Natural killer cell treated with Interleukin-12 subunit alpha and Interleukin-12 subunit beta and Interleukin-15 and Interleukin-18, amount 100 ng/mL, for 72 hours (primary cell): Measurements from ENCODE around the gene NRAS. TPM values are rescaled to one million over a fixed set of nuclear protein-coding genes. Genes with fewer than 3 reads are reported as not detected.

ENCODE experiments used
- total RNA-seq, 2 donors: library from RNA; stranded (reverse); gene quantifications; one replicate each; pipeline ENCODE4 v1.2.3, GENCODE V29; 2022

The NRAS gene
- total RNA-seq, 2 donors from 2014 or later: 51.9 to 63.2 TPM

Other genes starting within 250 kb of the NRAS start
- 10 to 100 TPM; 48.1 to 55.7 TPM for gene TRIM33, start 205.6 kb downstream of the NRAS start, total RNA-seq
- gene BCAS2, start 135.2 kb downstream of the NRAS start, total RNA-seq: 10 to 100 TPM; 34.7 to 44.2 TPM
- gene DENND2C, start 46.7 kb downstream of the NRAS start, total RNA-seq: 1 to 10 TPM in 1 of 2 donors, under 1 TPM in 1; 0.81 to 1.2 TPM
- gene AMPD1, start 21.2 kb downstream of the NRAS start, total RNA-seq: not detected
- gene CSDE1, start 41.2 kb upstream of the NRAS start, total RNA-seq: 100 to 1,000 TPM; 408 to 410 TPM
- 10 to 100 TPM; 72.5 to 74.4 TPM for gene SIKE1, start 63.9 kb upstream of the NRAS start, total RNA-seq
- not detected for gene SYCP1, start 138.1 kb upstream of the NRAS start, total RNA-seq